GM23338 (cell line): ENCODE results near the gene SRP68.

ENCODE experiments used
- CREB1 ChIP-seq: fragments of 250-450 bp; sonication (Bioruptor Pico); IDR thresholded peaks from 2 replicates; pipeline ENCODE4 v1.5.0; 2020; ENCODE audit warnings: low read depth, mild to moderate bottlenecking, moderate library complexity
- CTCF ChIP-seq, 2 experiments: fragments of 200-600 bp in 1 of 2; sonication (generic) in 1 of 2; conservative IDR thresholded peaks; 2 replicates each; pipeline versions ENCODE4 v1.5.1 to v1.6.1; 2016 to 2017; ENCODE audit warnings: antibody characterized with exemption in 2 of 2, low read depth in 2 of 2, mild to moderate bottlenecking in 2 of 2, moderate library complexity in 1 of 2
- ETS1 ChIP-seq: IDR thresholded peaks from 2 replicates; pipeline ENCODE4 v1.6.1; 2016; ENCODE audit warnings: antibody characterized with exemption
- EZH2 ChIP-seq: fragments of 200-600 bp; sonication (generic); IDR thresholded peaks from one replicate; pipeline ENCODE4 v1.8.0; 2017; ENCODE audit warnings: antibody characterized with exemption, mild to moderate bottlenecking, low read depth; ENCODE audit not compliant: unreplicated experiment
- EZH2phosphoT487 ChIP-seq: fragments of 200-600 bp; sonication (generic); IDR thresholded peaks from one replicate; pipeline ENCODE4 v1.8.1; 2018; ENCODE audit warnings: antibody characterized with exemption; ENCODE audit not compliant: unreplicated experiment
- JUNB ChIP-seq: IDR thresholded peaks from one replicate; pipeline ENCODE4 v1.6.1; 2016; ENCODE audit warnings: antibody characterized with exemption; ENCODE audit not compliant: unreplicated experiment
- NANOG ChIP-seq: IDR thresholded peaks from 2 replicates; pipeline ENCODE4 v1.6.1; 2016; ENCODE audit warnings: antibody characterized with exemption, borderline replicate concordance
- POLR2AphosphoS5 ChIP-seq: IDR thresholded peaks from 2 replicates; pipeline ENCODE4 v1.6.1; 2016; ENCODE audit warnings: antibody characterized with exemption, low read depth
- REST ChIP-seq: IDR thresholded peaks from one replicate; pipeline ENCODE4 v1.6.1; 2018; ENCODE audit warnings: antibody characterized with exemption; ENCODE audit not compliant: unreplicated experiment
- STAT1 ChIP-seq: IDR thresholded peaks from one replicate; pipeline ENCODE4 v1.6.1; 2016; ENCODE audit warnings: antibody characterized with exemption; ENCODE audit not compliant: unreplicated experiment
- ZNF114 ChIP-seq: fragments of 250-450 bp; sonication (Bioruptor Pico); IDR thresholded peaks from 2 replicates; pipeline ENCODE4 v1.5.0; 2020; ENCODE audit warnings: mild to moderate bottlenecking, moderate library complexity
- ZNF331 ChIP-seq: fragments of 250-450 bp; sonication (Bioruptor Pico); IDR thresholded peaks from 2 replicates; pipeline ENCODE4 v1.5.0; 2020; ENCODE audit warnings: low read depth, mild to moderate bottlenecking, moderate library complexity
- TF ChIP-seq, protein P1 (sequence below): fragments of 250-450 bp; sonication (Bioruptor Pico); IDR thresholded peaks from 2 replicates; pipeline ENCODE4 v1.5.0; 2020; ENCODE audit warnings: mild to moderate bottlenecking, moderate library complexity

DNA sequence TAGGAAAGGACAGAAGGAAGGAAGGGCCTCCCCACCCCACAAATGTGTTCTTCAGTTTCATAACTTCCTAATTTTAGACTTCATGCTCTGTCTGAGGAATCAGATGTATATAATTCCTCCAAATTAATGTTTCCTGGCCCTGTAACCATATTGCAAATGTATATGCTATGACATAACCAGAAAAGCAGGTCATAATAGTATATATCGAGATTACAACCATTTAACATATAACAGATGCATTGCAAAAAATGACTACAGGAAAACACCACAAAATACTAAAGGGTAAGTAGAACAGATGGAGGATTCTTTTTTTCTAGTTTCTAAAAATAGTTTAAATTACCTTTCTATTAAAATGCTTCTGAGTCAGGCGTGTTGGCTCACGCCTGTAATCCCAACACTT lies 34.4 kb upstream of the SRP68 start:
- TF ChIP-seq EZH2phosphoT487 (no peak), CTCF (conservative IDR thresholded peaks at IDR 0.05; ENCODE audit: low read depth in 2 of 2) (no peak), ZNF331 (CRISPR knock-in tag) (no peak), EZH2 (no peak), POLR2AphosphoS5 (no peak), JUNB (no peak), REST (no peak), CREB1 (CRISPR knock-in tag) (no peak), ETS1 (no peak), ZNF114 (CRISPR knock-in tag) (no peak), NANOG (no peak), STAT1 (no peak)
- TF ChIP-seq, protein P1, sequence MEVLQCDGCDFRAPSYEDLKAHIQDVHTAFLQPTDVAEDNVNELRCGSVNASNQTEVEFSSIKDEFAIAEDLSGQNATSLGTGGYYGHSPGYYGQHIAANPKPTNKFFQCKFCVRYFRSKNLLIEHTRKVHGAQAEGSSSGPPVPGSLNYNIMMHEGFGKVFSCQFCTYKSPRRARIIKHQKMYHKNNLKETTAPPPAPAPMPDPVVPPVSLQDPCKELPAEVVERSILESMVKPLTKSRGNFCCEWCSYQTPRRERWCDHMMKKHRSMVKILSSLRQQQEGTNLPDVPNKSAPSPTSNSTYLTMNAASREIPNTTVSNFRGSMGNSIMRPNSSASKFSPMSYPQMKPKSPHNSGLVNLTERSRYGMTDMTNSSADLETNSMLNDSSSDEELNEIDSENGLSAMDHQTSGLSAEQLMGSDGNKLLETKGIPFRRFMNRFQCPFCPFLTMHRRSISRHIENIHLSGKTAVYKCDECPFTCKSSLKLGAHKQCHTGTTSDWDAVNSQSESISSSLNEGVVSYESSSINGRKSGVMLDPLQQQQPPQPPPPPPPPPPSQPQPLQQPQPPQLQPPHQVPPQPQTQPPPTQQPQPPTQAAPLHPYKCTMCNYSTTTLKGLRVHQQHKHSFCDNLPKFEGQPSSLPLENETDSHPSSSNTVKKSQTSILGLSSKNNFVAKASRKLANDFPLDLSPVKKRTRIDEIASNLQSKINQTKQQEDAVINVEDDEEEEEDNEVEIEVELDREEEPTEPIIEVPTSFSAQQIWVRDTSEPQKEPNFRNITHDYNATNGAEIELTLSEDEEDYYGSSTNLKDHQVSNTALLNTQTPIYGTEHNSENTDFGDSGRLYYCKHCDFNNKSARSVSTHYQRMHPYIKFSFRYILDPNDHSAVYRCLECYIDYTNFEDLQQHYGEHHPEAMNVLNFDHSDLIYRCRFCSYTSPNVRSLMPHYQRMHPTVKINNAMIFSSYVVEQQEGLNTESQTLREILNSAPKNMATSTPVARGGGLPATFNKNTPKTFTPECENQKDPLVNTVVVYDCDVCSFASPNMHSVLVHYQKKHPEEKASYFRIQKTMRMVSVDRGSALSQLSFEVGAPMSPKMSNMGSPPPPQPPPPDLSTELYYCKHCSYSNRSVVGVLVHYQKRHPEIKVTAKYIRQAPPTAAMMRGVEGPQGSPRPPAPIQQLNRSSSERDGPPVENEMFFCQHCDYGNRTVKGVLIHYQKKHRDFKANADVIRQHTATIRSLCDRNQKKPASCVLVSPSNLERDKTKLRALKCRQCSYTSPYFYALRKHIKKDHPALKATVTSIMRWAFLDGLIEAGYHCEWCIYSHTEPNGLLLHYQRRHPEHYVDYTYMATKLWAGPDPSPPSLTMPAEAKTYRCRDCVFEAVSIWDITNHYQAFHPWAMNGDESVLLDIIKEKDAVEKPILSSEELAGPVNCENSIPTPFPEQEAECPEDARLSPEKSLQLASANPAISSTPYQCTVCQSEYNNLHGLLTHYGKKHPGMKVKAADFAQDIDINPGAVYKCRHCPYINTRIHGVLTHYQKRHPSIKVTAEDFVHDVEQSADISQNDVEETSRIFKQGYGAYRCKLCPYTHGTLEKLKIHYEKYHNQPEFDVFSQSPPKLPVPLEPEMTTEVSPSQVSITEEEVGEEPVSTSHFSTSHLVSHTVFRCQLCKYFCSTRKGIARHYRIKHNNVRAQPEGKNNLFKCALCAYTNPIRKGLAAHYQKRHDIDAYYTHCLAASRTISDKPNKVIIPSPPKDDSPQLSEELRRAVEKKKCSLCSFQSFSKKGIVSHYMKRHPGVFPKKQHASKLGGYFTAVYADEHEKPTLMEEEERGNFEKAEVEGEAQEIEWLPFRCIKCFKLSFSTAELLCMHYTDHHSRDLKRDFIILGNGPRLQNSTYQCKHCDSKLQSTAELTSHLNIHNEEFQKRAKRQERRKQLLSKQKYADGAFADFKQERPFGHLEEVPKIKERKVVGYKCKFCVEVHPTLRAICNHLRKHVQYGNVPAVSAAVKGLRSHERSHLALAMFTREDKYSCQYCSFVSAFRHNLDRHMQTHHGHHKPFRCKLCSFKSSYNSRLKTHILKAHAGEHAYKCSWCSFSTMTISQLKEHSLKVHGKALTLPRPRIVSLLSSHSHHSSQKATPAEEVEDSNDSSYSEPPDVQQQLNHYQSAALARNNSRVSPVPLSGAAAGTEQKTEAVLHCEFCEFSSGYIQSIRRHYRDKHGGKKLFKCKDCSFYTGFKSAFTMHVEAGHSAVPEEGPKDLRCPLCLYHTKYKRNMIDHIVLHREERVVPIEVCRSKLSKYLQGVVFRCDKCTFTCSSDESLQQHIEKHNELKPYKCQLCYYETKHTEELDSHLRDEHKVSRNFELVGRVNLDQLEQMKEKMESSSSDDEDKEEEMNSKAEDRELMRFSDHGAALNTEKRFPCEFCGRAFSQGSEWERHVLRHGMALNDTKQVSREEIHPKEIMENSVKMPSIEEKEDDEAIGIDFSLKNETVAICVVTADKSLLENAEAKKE (CRISPR knock-in tag): no peak
